Stimulated activated CD4-positive, alpha-beta T cell treated with anti-CD3 and anti-CD28 coated beads, Interleukin-15, amount 100 ng/mL, for 48 hours (primary cell): ENCODE data around the gene C17orf100.
"Not testable (repeated sequence)": the region's sequence is repeated elsewhere in the genome, so short reads cannot be mapped to it uniquely, and the experiment has no call there.

Source experiments
- DNase-seq, 2 donors: peaks; one replicate each; pipeline ENCODE4 v3.0.0-alpha.2; 2020; ENCODE audit warnings: low read depth in 2 of 2

The C17orf100 gene

GRCh38 chr17:6691958-6692357, 40.4 kb downstream of the C17orf100 start:
- DNase-seq: not testable (repeated sequence)

GRCh38 chr17:6695051-6695450, 43.5 kb downstream of the C17orf100 start:
- DNase-seq: no peak

- no peak for DNase-seq
Observed at GRCh38 chr17:6695565-6695964, 44.0 kb downstream of the C17orf100 start.

GRCh38 chr17:6696906-6697305, 45.3 kb downstream of the C17orf100 start:
- no peak for DNase-seq

GRCh38 chr17:6698004-6698403, 46.4 kb downstream of the C17orf100 start:
- no peak for DNase-seq

GRCh38 chr17:6699997-6700947, 48.7 kb downstream of the C17orf100 start:
- DNase-seq: no peak

- DNase-seq: no peak
Observed at GRCh38 chr17:6700948-6701307, 49.4 kb downstream of the C17orf100 start.

GRCh38 chr17:6701719-6702118, 50.2 kb downstream of the C17orf100 start:
- DNase-seq: peak in 1 of 2 donors; percentile 38

- no peak for DNase-seq
Observed at GRCh38 chr17:6702567-6703215, 51.1 kb downstream of the C17orf100 start.
